OCI-LY7 (cell line): ENCODE measurements around the gene CMKLR1.

Experiments
- CTCF ChIP-seq: fragments of 200-600 bp; sonication (generic); conservative IDR thresholded peaks from 2 replicates; pipeline ENCODE4 v1.5.1; 2014; ENCODE audit warnings: mild to moderate bottlenecking, antibody characterized with exemption, low read length, moderate library complexity, mixed read lengths
- EZH2phosphoT487 ChIP-seq: fragments of 200-600 bp; sonication (generic); IDR thresholded peaks from 2 replicates; pipeline ENCODE4 v1.6.1; 2018; ENCODE audit warnings: low read depth, borderline replicate concordance, mild to moderate bottlenecking, mixed run types, antibody characterized with exemption, low read length, moderate library complexity, mixed read lengths

GRCh38 chr12:108265505-108265904, 73.6 kb downstream of the CMKLR1 start:
- TF ChIP-seq CTCF (no peak), EZH2phosphoT487 (no peak)
